H9 (cell line): ENCODE measurements around the gene PLB1. TPM values are rescaled to one million over a fixed set of nuclear protein-coding genes. Genes with fewer than 3 reads are reported as not detected.

ENCODE experiments used
- DNase-seq: peaks from one replicate; pipeline ENCODE4 v3.0.0-alpha.2; 2017
- H2AFZ ChIP-seq: one replicate; pipeline ENCODE4 v1.6.1; 2013; ENCODE audit warnings: mild to moderate bottlenecking, low read length, control low read depth, moderate library complexity
- H2AK5ac ChIP-seq: 2 replicates; pipeline ENCODE4 v1.6.1; 2013; ENCODE audit warnings: low read length, control low read depth, mixed read lengths; ENCODE audit not compliant: insufficient read length
- H2BK120ac ChIP-seq: one replicate; pipeline ENCODE4 v1.6.1; 2013; ENCODE audit warnings: low read depth, mild to moderate bottlenecking, low read length, control low read depth, inconsistent platforms; ENCODE audit not compliant: poor library complexity, severe bottlenecking
- H2BK12ac ChIP-seq: 2 replicates; pipeline ENCODE4 v1.6.1; 2013; ENCODE audit warnings: low read length, control low read depth, mixed read lengths, low read depth; ENCODE audit not compliant: insufficient read length
- H2BK15ac ChIP-seq: 2 replicates; pipeline ENCODE4 v1.6.1; 2013; ENCODE audit warnings: low read depth, low read length, control low read depth
- H2BK20ac ChIP-seq: one replicate; pipeline ENCODE4 v1.6.1; 2013; ENCODE audit warnings: low read depth, mild to moderate bottlenecking, low read length, control low read depth, inconsistent platforms; ENCODE audit not compliant: poor library complexity, severe bottlenecking
- H2BK5ac ChIP-seq: 2 replicates; pipeline ENCODE4 v1.6.1; 2013; ENCODE audit warnings: low read length, control low read depth, mixed read lengths; ENCODE audit not compliant: insufficient read length
- H3K14ac ChIP-seq: 2 replicates; pipeline ENCODE4 v1.6.1; 2013; ENCODE audit warnings: low read length, control low read depth; ENCODE audit not compliant: insufficient read depth
- H3K18ac ChIP-seq: 2 replicates; pipeline ENCODE4 v1.6.1; 2013; ENCODE audit warnings: low read depth, mild to moderate bottlenecking, mixed read lengths, low read length, control low read depth; ENCODE audit not compliant: insufficient read length
- H3K23ac ChIP-seq: 2 replicates; pipeline ENCODE4 v1.6.1; 2013; ENCODE audit warnings: low read length, control low read depth, mixed read lengths, low read depth; ENCODE audit not compliant: insufficient read length
- H3K23me2 ChIP-seq: 2 replicates; pipeline ENCODE4 v1.6.1; 2013; ENCODE audit warnings: low read depth, mild to moderate bottlenecking, mixed read lengths, low read length, control low read depth; ENCODE audit not compliant: insufficient read length, poor library complexity, severe bottlenecking
- H3K27ac ChIP-seq: 2 replicates; pipeline ENCODE4 v1.5.1; 2013; ENCODE audit warnings: low read length, control low read depth, mixed read lengths, low read depth; ENCODE audit not compliant: insufficient read length
- H3K27me3 ChIP-seq: 2 replicates; pipeline ENCODE4 v1.6.1; 2013; ENCODE audit warnings: low read length, control low read depth, inconsistent platforms; ENCODE audit not compliant: insufficient read depth
- H3K4ac ChIP-seq: 2 replicates; pipeline ENCODE4 v1.6.1; 2013; ENCODE audit warnings: low read depth, mild to moderate bottlenecking, control low read depth, inconsistent platforms, low read length, moderate library complexity
- H3K4me1 ChIP-seq: 2 replicates; pipeline ENCODE4 v1.6.1; 2013; ENCODE audit warnings: low read length, control low read depth, inconsistent platforms; ENCODE audit not compliant: insufficient read depth
- H3K4me2 ChIP-seq: 2 replicates; pipeline ENCODE4 v1.6.1; 2013; ENCODE audit warnings: low read length, control low read depth, mixed read lengths; ENCODE audit not compliant: insufficient read length, insufficient read depth
- H3K56ac ChIP-seq: 2 replicates; pipeline ENCODE4 v1.6.1; 2013; ENCODE audit warnings: low read depth, mild to moderate bottlenecking, mixed read lengths, low read length, control low read depth; ENCODE audit not compliant: insufficient read length
- H3K79me1 ChIP-seq: 2 replicates; pipeline ENCODE4 v1.6.1; 2013; ENCODE audit warnings: low read depth, mild to moderate bottlenecking, moderate library complexity, low read length, control low read depth, inconsistent platforms; ENCODE audit not compliant: insufficient read depth, poor library complexity, severe bottlenecking
- H3K79me2 ChIP-seq: 2 replicates; pipeline ENCODE4 v1.6.1; 2013; ENCODE audit warnings: low read length, control low read depth, inconsistent platforms; ENCODE audit not compliant: insufficient read depth
- H3K9ac ChIP-seq: 2 replicates; pipeline ENCODE4 v1.6.1; 2013; ENCODE audit warnings: low read length, control low read depth, mixed read lengths; ENCODE audit not compliant: insufficient read length; ENCODE audit errors: extremely low read depth
- H3K9me3 ChIP-seq: one replicate; pipeline ENCODE4 v1.6.1; 2013; ENCODE audit warnings: low read depth, low read length, inconsistent platforms; ENCODE audit not compliant: control insufficient read depth
- H3T11ph ChIP-seq: one replicate; pipeline ENCODE4 v1.6.1; 2013; ENCODE audit warnings: mild to moderate bottlenecking, low read length, control low read depth, inconsistent platforms
- H4K20me1 ChIP-seq: one replicate; pipeline ENCODE4 v1.6.1; 2013; ENCODE audit not compliant: control insufficient read depth, insufficient read length, insufficient read depth
- H4K5ac ChIP-seq: 2 replicates; pipeline ENCODE4 v1.6.1; 2013; ENCODE audit warnings: low read depth, mild to moderate bottlenecking, mixed read lengths, low read length, control low read depth; ENCODE audit not compliant: insufficient read length
- H4K8ac ChIP-seq: replicated peaks from 2 replicates; pipeline ENCODE4 v1.6.1; 2013; ENCODE audit warnings: low read length, control low read depth, mixed read lengths, low read depth; ENCODE audit not compliant: insufficient read length
- H4K91ac ChIP-seq: 2 replicates; pipeline ENCODE4 v1.6.1; 2013; ENCODE audit warnings: low read depth, mild to moderate bottlenecking, moderate library complexity, mixed read lengths, low read length, control low read depth; ENCODE audit not compliant: insufficient read length
- H3K27ac Mint-ChIP-seq, 3 experiments: 2 replicates in 2 of 3; 3 replicates in 1 of 3; pipeline ENCODE4 v1.8.0; 2020 to 2021; ENCODE audit warnings: mixed read lengths in 3 of 3, mild to moderate bottlenecking in 1 of 3, moderate library complexity in 1 of 3
- H3K27me3 Mint-ChIP-seq: 2 replicates; pipeline ENCODE4 v1.8.0; 2021; ENCODE audit warnings: low read depth, mild to moderate bottlenecking, moderate library complexity, mixed read lengths
- H3K36me3 Mint-ChIP-seq, 3 experiments: 2 replicates in 2 of 3; 3 replicates in 1 of 3; pipeline ENCODE4 v1.8.0; 2020 to 2021; ENCODE audit warnings: low read depth in 3 of 3, mixed read lengths in 3 of 3; ENCODE audit not compliant: insufficient read depth in 1 of 3
- H3K4me1 Mint-ChIP-seq, 2 experiments: 2 replicates each; pipeline ENCODE4 v1.8.0; 2020; ENCODE audit warnings: mixed read lengths in 2 of 2
- H3K4me3 Mint-ChIP-seq, 2 experiments: 2 replicates in 1 of 2; 3 replicates in 1 of 2; pipeline ENCODE4 v1.8.0; 2020 to 2021; ENCODE audit warnings: mild to moderate bottlenecking in 2 of 2, mixed read lengths in 2 of 2, moderate library complexity in 1 of 2
- H3K9me3 Mint-ChIP-seq, 2 experiments: 2 replicates in 1 of 2; 3 replicates in 1 of 2; pipeline ENCODE4 v1.8.0; 2020; ENCODE audit warnings: mild to moderate bottlenecking in 2 of 2, mixed read lengths in 2 of 2, moderate library complexity in 1 of 2
- CTCF ChIP-seq: fragments of 200-600 bp; sonication (generic); conservative IDR thresholded peaks from 3 replicates; pipeline ENCODE4 v1.8.0; 2021; ENCODE audit warnings: antibody characterized with exemption, mild to moderate bottlenecking
- WGBS: extraction: QIAGEN DNeasy Blood & Tissue Kit; methylation state at CpG from one replicate; pipeline ENCODE4 v1.1.7; 2013; ENCODE audit warnings: missing lambda C conversion rate, low lambda C conversion rate, mixed read lengths; ENCODE audit not compliant: insufficient read length; ENCODE audit errors: extremely low coverage; 5-methylcytosine and 5-hydroxymethylcytosine counted together
- total RNA-seq: library from RNA; stranded (reverse); gene quantifications from 2 replicates; pipeline ENCODE4 v1.2.1, GENCODE V29; 2021

PLB1 gene
- total RNA-seq, 1 experiment from 2014 or later = not detected

- H3K9ac ChIP-seq = no peak overlapping the region
- H3K36me3 Mint-ChIP-seq = no peaks in the 10 kb centered on the region
- no peak overlapping the region for H3K18ac ChIP-seq
- no peak for DNase-seq
- H3K4me1 ChIP-seq = peaks cover 7% of the 10 kb centered on the region; the same call in 1 of the 2 replicates
- H3K4ac ChIP-seq = no peak overlapping the region
- no peak overlapping the region for H3K4me3 Mint-ChIP-seq
- no peaks in the 10 kb centered on the region; a peak in 1 of 5 replicates for H3K9me3 Mint-ChIP-seq
- no peaks in the 10 kb centered on the region for H3K27me3 ChIP-seq
- peak overlapping the region in 1 of 3 experiments; percentile 17; a peak in 2 of 7 replicates for H3K27ac Mint-ChIP-seq
- H2BK12ac ChIP-seq = no peak overlapping the region
- H4K91ac ChIP-seq = no peak overlapping the region
- no peak overlapping the region for H3K23ac ChIP-seq
- H2AK5ac ChIP-seq = no peak overlapping the region
- H2AFZ ChIP-seq = no peak overlapping the region
- H3K56ac ChIP-seq = no peak overlapping the region
- H3K27me3 Mint-ChIP-seq = no peaks in the 10 kb centered on the region
- no peak overlapping the region for H2BK120ac ChIP-seq
- H3K79me1 ChIP-seq = no peaks in the 10 kb centered on the region
- H4K5ac ChIP-seq = no peak overlapping the region
- no peak overlapping the region for H3T11ph ChIP-seq
- TF ChIP-seq CTCF = no peak
- H2BK5ac ChIP-seq = no peak overlapping the region
- WGBS = no CpG with 5 or more reads among the region's 5 CpGs
- no peak overlapping the region for H3K14ac ChIP-seq
- no peaks in the 10 kb centered on the region for H3K79me2 ChIP-seq
- no peak overlapping the region for H3K4me2 ChIP-seq
- no peak overlapping the region for H2BK15ac ChIP-seq
- no peaks in the 10 kb centered on the region for H3K23me2 ChIP-seq
- no peak overlapping the region for H3K27ac ChIP-seq
- H4K20me1 ChIP-seq = no peaks in the 10 kb centered on the region
- no peaks in the 10 kb centered on the region for H3K9me3 ChIP-seq
- no peak overlapping the region for H2BK20ac ChIP-seq
- no peak overlapping the region for H4K8ac ChIP-seq
- H3K4me1 Mint-ChIP-seq = peaks cover 18 to 23% of the 10 kb centered on the region in 2 experiments
Measured at GRCh38 chr2:28627722-28628480, 132.0 kb downstream of the PLB1 start.
